Peyer's patch (tissue), 4 donors: ENCODE data around the gene RAPGEF5.

Experiments
- POLR2A ChIP-seq, 2 donors: fragments of 450-650 bp; IDR thresholded peaks; one replicate each; pipeline ENCODE4 v1.5.1; 2017; ENCODE audit warnings: antibody characterized with exemption in 2 of 2, mild to moderate bottlenecking in 2 of 2, moderate library complexity in 2 of 2
- TF ChIP-seq, protein P1 (sequence below), 6 experiments: fragments of 450-650 bp in 4 of 6; fragments of 200-600 bp in 2 of 6; sonication (generic) in 1 of 6; IDR thresholded peaks; one replicate each; pipeline ENCODE4 v1.5.1; 2017 to 2019; ENCODE audit warnings: antibody characterized with exemption in 6 of 6, mild to moderate bottlenecking in 3 of 6, moderate library complexity in 1 of 6

DNA sequence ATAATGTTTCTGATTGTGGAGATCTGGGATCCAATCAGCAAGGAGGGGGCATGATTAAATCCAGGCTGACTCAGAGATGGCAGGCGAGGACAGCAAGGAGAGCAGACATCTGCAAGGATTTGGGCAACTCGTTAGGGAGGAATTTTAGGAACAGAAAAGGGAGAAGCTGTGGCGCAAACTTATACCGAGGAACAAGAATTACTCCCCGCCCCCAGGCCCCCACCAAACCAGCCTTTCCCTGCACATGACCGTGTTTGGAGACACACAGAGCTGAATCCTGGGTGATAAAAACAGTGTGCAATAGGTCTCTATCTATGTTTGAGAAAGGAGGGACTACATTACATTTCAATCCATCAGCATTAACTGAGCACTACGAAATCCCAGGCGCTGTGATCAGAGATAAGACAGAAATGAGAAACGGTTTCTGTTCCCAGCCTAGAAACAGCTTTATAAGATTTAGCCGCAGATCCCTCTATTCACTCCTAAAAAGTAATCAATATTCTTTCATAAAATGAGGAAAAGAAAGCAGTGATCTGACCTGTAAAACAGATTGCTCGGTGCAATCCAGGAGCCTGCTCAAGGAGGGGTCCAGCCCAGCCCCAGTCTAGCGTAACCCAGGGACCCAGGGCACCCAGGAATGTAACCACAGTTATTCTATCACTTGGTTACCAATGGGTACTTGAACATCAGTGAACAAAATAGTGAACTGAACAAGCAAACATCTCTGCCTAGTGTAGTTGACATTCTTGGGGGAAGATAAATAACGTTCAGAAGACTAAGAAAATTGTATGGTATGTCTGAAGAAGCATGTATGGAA, 37.2 kb upstream of the RAPGEF5 start:
- TF ChIP-seq, protein P1, sequence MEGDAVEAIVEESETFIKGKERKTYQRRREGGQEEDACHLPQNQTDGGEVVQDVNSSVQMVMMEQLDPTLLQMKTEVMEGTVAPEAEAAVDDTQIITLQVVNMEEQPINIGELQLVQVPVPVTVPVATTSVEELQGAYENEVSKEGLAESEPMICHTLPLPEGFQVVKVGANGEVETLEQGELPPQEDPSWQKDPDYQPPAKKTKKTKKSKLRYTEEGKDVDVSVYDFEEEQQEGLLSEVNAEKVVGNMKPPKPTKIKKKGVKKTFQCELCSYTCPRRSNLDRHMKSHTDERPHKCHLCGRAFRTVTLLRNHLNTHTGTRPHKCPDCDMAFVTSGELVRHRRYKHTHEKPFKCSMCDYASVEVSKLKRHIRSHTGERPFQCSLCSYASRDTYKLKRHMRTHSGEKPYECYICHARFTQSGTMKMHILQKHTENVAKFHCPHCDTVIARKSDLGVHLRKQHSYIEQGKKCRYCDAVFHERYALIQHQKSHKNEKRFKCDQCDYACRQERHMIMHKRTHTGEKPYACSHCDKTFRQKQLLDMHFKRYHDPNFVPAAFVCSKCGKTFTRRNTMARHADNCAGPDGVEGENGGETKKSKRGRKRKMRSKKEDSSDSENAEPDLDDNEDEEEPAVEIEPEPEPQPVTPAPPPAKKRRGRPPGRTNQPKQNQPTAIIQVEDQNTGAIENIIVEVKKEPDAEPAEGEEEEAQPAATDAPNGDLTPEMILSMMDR (IDR thresholded peaks at IDR 0.05), result no peak
- no peak for TF ChIP-seq POLR2A (IDR thresholded peaks at IDR 0.05)
